Fibroblast of pulmonary artery (primary cell): ENCODE data around the gene RAB40C.

Experiments used
- DNase-seq: peaks from one replicate; pipeline ENCODE4 v3.0.0-alpha.2; 2010; ENCODE audit warnings: low read depth
- H3K4me3 ChIP-seq: replicated peaks from 2 replicates; pipeline ENCODE4 v1.5.1; 2011; ENCODE audit warnings: low read depth, mild to moderate bottlenecking, control low read depth, low read length, moderate library complexity
- CTCF ChIP-seq: IDR thresholded peaks from 2 replicates; pipeline ENCODE4 v1.5.1; 2011; ENCODE audit warnings: mild to moderate bottlenecking, control low read depth, low read length, inconsistent platforms; ENCODE audit errors: missing control alignments

RAB40C gene

GRCh38 chr16:569445-570254, 20.2 kb upstream of the RAB40C start, which contains the start of gene PIGQ:
Gene PIGQ, plus strand, starts transcription at chr16:569968. Its CDS starts 4,107 bp downstream, at chr16:574075.
- peak; percentile 64 for DNase-seq
- peak within 1 kb of the TSS; percentile 74 for H3K4me3 ChIP-seq
- no peak for TF ChIP-seq CTCF

DNA sequence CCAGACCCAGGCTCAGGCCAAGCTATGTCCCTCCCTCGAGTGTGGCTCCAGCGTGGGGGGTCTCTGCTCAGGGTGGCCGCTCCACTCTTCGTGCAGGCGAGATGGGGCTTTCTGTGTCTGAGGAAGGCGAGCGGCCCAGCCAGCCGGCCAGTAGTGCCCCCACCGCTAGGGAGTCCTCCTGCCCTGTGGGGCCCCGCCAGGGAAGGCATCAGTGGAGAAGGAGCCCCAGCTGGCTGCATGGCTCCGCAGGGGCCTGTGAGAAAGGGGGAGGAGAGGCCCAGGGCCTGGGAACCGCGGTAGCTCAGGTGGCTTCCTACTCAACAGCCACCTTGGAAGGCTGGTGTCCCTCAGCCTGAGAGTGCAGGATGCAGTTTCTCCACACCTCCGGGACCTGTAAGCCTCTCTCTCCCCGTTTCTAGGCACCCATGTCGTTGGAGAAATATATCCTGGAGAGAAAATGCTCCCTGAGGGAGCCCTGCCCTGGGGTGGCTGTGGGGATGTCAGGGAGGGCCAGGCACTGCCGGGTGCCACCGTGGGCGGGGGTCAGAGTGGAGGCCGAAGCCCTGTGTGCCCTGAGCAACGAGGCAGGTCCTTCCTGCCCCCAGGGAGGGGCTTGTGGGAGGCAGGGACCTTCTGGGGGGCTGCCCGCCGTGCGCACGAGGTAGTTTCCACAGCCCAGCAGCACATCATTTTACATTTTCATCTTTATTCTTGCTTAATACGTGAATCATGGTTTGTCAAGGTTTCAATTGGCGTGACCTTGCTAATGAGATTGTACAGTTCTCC, 16.8 kb upstream of the RAB40C start:
- no peak overlapping the region for H3K4me3 ChIP-seq
- no peak for TF ChIP-seq CTCF
- no peak for DNase-seq

- no peak for DNase-seq
- no peak for TF ChIP-seq CTCF
- H3K4me3 ChIP-seq: no peak overlapping the region
These were observed 15.7 kb upstream of the RAB40C start for GRCh38 chr16:574021-574760.

DNA sequence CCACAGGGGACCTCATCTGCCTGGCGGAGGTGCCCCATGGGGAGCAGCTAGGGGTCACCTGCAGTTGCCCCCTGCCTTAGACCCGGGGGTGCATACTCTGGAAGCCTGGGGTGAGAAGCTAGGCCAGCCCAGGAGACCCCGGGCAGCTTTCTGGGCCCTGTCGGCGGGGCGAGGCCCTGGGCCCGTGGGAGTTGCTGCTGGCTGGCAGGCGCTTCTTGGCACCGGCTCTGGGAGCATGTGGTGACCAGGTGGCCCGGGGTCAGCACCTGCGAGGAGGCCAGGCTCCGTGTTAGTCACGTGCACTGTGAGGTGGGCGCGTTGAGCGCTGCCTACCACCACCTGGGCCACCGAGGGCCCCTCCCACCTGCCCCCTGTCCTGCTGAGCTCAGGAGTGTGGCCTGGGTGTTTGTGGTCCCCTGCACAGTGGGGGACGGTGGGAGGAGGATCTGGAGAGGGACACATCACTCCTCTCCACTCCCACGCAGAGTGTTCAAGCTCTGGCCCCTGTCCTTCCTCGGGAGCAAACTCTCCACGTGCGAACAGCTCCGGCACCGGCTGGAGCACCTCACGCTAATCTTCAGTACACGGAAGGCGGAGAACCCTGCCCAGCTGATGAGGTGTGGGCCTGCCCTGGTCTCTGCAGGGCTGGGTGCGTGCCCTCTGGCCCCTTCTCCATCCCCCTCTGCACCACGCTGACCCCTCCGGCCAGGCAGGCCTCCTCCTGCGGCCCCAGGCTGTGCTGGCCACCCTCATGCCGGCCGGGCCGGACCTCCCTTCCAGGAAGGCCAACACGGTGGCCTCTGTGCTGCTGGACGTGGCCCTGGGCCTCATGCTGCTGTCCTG, 14.3 kb upstream of the RAB40C start:
- H3K4me3 ChIP-seq: no peak overlapping the region
- TF ChIP-seq CTCF: no peak
- DNase-seq: no peak

DNA sequence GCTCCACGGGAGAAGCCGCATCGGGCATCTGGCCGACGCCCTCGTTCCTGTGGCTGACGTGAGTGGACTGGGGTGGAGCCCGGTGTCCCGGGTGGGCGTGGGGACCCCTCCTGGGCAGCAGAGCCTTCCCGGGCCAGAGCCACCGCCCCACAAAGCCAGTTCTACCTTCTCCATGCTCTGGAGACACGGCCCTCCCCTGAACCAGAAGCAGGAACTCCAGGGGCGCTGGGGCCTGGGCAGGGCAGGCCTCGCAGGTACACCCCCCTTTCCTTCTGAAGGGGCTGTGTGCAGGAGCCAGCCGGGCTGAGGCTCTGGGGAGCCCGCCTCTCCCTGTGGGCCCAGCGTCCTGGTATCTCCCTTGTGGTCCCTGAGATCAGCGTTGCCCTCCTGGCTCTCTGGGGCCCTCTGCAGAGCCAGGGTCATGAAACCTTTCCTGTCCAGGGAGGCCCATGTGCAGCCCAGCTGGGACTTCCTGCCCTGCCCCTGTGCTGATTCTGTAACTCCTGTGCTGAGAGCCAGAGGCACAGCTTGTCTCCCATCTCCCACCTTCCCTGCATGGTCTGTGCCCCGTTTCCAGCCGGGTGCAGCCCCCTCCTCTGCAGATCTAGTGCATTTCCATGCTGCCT, 13.6 kb upstream of the RAB40C start:
- no peak overlapping the region for H3K4me3 ChIP-seq
- no peak for DNase-seq
- TF ChIP-seq CTCF: no peak

GRCh38 chr16:576823-577201, 13.1 kb upstream of the RAB40C start:
- no peak overlapping the region for H3K4me3 ChIP-seq
- DNase-seq: no peak
- TF ChIP-seq CTCF: no peak
